IPS-15b (cell line): ENCODE measurements around the gene CHRNB1.
A peak's percentile ranks its signal among the peaks of the same experiment; 100 is the strongest.

Experiments used
- H3K27me3 ChIP-seq: one replicate; pipeline ENCODE4 v1.6.1; 2013; ENCODE audit warnings: low read length; ENCODE audit not compliant: control insufficient read depth, insufficient read depth
- H3K36me3 ChIP-seq: one replicate; pipeline ENCODE4 v1.6.1; 2013; ENCODE audit warnings: low read length; ENCODE audit not compliant: control insufficient read depth, insufficient read depth
- H3K4me1 ChIP-seq: one replicate; pipeline ENCODE4 v1.6.1; 2013; ENCODE audit warnings: mild to moderate bottlenecking, low read length; ENCODE audit not compliant: control insufficient read depth, insufficient read depth
- H3K4me3 ChIP-seq: one replicate; pipeline ENCODE4 v1.5.1; 2013; ENCODE audit warnings: low read depth, low read length
- H3K9ac ChIP-seq: one replicate; pipeline ENCODE4 v1.6.1; 2013; ENCODE audit warnings: low read depth, mild to moderate bottlenecking, low read length
- H3K9me3 ChIP-seq: one replicate; pipeline ENCODE4 v1.6.1; 2013; ENCODE audit warnings: mild to moderate bottlenecking, low read length; ENCODE audit not compliant: control insufficient read depth, insufficient read depth

The CHRNB1 gene

DNA sequence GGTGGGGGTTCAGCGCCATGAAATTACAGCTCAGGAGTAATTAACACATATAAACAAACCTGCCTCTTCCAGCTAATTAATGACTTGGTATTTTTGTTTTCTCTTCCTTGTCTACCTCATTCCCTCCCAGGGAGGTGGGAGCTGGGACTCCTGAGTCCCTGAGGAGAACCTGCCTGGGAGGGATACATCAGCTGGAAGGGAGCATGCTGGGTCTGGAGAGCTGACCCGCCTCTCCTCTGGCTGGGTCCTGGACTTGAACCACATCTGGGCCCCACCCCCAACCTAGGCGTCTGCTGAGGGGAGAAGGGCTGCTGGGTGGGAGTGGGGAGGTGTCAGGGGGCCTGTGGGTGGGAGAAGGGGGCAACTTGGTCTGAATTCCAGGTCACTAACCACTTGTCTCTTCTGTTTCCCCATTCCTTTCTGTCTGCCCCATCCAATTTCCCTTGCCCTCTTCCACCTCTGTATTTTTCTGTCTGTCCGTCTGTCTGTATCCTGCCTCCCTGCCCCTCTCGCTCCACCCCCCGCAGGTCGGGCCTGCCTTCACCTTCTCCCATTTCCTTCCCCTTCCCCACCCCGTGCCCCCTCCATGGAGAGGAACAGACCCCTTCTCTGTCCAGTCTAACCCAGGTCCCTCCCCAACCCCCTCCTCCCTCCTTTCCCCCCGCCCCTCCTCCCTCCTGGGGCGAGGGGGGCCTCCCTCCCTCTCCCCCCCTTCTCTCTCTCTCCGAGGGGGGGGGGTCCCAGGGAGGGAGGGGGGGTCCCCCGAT, 37.2 kb upstream of the CHRNB1 start, which contains the start of gene NLGN2:
NLGN2 (plus strand) TSS at position 361 of the 767 bp plus-strand sequence. CDS start 411 bp downstream, outside the sequence.
- Histone ChIP-seq H3K9ac (no peak within 1 kb of the TSS), H3K4me3 (peak within 1 kb of the TSS; percentile 50)

DNA sequence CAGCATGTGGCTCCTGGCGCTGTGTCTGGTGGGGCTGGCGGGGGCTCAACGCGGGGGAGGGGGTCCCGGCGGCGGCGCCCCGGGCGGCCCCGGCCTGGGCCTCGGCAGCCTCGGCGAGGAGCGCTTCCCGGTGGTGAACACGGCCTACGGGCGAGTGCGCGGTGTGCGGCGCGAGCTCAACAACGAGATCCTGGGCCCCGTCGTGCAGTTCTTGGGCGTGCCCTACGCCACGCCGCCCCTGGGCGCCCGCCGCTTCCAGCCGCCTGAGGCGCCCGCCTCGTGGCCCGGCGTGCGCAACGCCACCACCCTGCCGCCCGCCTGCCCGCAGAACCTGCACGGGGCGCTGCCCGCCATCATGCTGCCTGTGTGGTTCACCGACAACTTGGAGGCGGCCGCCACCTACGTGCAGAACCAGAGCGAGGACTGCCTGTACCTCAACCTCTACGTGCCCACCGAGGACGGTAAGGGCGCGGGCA, 36.6 kb upstream of the CHRNB1 start:
- Histone ChIP-seq H3K4me3 (peak overlapping the region; percentile 50), H3K9ac (no peak overlapping the region), H3K27me3 (peaks cover 7% of the 10 kb centered on the region), H3K9me3 (no peaks in the 10 kb centered on the region), H3K36me3 (peaks cover 23% of the 10 kb centered on the region), H3K4me1 (peaks cover 11% of the 10 kb centered on the region)

More for the DNA sequence above, 37.2 kb upstream of the CHRNB1 start, which contains the start of gene NLGN2:
- Histone ChIP-seq H3K9me3 (no peaks in the 10 kb centered on the region), H3K4me1 (peaks cover 11% of the 10 kb centered on the region), H3K36me3 (peaks cover 23% of the 10 kb centered on the region), H3K27me3 (peaks cover 7% of the 10 kb centered on the region)

DNA sequence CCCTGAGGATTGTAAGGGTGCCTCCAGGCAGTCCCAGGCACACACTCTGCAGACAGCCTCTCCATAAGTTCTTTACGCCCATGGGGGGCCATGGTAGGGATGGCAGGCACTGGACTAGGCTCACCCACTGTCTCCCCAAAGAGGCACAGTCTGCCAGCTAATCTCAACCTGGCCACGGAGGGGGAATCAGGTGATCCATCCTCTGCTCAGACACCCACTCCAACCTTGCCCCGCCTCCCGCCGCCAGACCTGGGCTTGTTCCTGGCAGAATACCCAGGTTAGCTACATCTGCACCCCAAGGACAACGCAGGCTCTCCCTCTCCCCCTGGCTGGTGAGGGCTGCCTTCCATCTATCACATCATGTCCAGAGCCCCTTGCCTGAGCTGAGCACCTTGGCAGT, 36.0 kb upstream of the CHRNB1 start:
- Histone ChIP-seq H3K27me3 (peaks cover 7% of the 10 kb centered on the region), H3K9me3 (no peaks in the 10 kb centered on the region), H3K9ac (no peak overlapping the region), H3K4me3 (peak overlapping the region; percentile 50), H3K4me1 (peaks cover 11% of the 10 kb centered on the region), H3K36me3 (peaks cover 23% of the 10 kb centered on the region)

DNA sequence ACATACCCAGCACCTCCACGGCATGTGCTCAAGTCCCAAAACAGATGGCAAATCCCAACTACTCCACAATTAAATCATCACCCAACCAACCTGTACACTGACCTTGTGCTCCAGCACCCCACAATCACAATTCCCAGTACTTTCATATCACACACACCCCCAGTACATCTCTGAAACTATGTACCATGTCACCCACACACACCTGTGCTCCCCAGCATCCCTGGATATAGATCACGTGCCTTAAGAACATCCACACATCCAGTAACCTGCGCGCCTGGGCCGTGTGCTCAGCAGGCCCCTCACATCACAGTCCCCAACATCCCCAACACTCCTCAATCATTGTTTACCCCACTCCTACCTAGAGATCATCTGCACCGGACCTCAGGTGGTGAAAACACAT, 35.1 kb upstream of the CHRNB1 start:
- Histone ChIP-seq H3K9me3 (no peaks in the 10 kb centered on the region), H3K4me3 (no peak overlapping the region), H3K9ac (no peak overlapping the region), H3K36me3 (peaks cover 28% of the 10 kb centered on the region), H3K27me3 (peaks cover 7% of the 10 kb centered on the region), H3K4me1 (peaks cover 11% of the 10 kb centered on the region)

DNA sequence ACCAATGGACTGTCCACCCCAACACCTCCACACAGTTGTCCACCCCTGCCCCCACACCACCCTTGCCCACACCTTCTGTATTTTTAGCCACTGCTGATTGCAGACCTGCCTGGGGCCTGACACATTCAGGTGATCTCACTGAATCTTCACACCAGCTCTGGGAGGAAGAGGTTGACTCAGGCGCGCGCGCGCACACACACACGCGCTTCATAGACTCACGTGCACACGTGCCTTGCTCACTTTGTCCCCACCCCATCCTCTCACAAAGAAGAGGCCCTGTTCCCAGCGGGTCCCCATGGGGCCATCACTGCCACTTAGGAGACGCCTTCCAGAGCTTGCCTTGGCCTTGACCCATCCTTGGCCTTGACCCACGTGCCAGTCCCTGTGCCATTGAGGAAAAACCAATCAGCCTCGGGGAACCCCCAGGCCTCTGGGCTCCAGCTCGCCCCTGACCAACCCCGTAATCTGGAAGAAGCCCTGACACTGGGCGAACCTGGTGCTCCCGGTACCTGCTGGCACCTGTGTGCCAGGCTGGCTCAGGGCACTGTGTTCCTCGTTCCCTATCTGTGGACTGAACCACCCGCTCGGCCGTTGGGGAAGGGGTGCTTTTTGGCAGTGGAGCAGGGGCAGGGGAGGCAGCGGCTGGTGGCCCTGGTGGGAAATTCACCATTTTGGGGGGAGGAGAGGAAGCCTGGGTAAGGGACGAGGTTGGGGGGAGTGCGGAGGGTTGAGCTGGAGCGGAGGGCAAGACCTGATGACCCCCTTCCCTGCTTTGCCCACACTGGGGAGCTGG, 34.0 kb upstream of the CHRNB1 start:
- no peak overlapping the region for H3K4me3 ChIP-seq
- peaks cover 11% of the 10 kb centered on the region for H3K4me1 ChIP-seq
- no peaks in the 10 kb centered on the region for H3K9me3 ChIP-seq
- H3K9ac ChIP-seq, result no peak overlapping the region
- peaks cover 7% of the 10 kb centered on the region for H3K27me3 ChIP-seq
- peaks cover 36% of the 10 kb centered on the region for H3K36me3 ChIP-seq

DNA sequence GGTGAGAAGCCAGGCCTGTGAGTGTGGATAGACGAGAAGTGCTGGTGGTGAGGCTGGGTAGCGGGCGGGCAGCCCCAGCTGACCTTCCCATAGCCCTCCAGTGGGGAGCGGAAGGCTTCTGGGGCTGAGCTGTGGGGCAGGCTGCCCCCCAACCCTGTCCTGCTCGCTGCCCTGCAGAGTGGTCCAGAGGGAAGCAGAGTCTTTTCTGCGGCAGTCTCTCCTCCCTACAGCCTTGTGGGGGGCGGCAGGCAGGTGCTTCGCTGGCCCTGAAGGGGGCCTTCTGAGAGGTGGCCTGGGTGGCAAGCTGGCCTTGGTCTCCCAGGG, 33.5 kb upstream of the CHRNB1 start:
- no peak overlapping the region for H3K4me3 ChIP-seq
- H3K9me3 ChIP-seq, result no peaks in the 10 kb centered on the region
- H3K4me1 ChIP-seq, result peaks cover 11% of the 10 kb centered on the region
- H3K36me3 ChIP-seq, result peaks cover 36% of the 10 kb centered on the region
- H3K9ac ChIP-seq, result no peak overlapping the region
- H3K27me3 ChIP-seq, result peaks cover 7% of the 10 kb centered on the region

DNA sequence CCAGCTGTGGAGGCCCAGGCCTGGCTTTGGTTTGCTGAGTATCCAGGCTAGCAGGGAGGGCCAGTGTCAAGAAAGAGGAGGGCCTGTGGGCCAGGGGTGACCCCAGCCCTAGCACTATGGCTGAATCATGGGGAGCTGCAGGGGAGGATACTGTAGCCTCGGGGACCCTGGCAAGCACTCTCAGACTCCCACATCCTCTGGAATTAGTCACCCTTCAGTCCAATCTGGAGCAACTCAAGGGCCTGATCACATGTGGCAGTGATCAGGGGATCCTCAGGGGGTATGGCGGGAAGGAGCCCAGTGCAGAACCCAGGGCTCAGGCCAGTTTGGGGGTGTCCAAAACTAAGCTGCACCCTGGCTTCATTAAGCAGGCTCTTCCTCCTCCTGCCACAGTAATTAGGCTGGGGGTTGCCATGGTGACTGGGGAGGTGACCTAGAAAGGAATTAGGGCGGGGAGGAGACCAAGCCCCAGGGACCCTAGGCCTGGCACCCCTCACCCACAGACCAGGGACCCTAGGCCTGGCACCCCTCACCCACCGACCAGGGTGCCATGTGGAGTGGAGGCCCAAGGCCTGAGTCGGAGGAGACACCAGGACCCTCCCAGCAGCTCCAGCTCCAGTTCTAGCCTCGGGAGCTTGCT, 31.4 kb upstream of the CHRNB1 start:
- Histone ChIP-seq H3K4me3 (no peak overlapping the region), H3K27me3 (peaks cover 5% of the 10 kb centered on the region), H3K36me3 (peaks cover 46% of the 10 kb centered on the region), H3K9ac (no peak overlapping the region), H3K9me3 (no peaks in the 10 kb centered on the region), H3K4me1 (peaks cover 7% of the 10 kb centered on the region)

DNA sequence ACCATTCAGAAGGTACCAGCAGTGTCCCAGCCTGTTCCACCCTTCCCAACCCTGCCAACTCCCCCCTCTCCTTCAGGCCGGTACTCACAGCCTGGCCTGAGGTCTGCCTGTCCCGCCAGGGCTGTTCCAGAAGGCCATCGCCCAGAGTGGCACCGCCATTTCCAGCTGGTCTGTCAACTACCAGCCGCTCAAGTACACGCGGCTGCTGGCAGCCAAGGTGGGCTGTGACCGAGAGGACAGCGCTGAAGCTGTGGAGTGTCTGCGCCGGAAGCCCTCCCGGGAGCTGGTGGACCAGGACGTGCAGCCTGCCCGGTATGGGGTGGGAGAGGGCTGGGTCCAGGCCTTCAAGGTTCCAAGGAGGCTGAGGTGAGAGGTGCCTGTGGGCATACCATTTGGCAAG, 30.0 kb upstream of the CHRNB1 start:
- Histone ChIP-seq H3K4me3 (no peak overlapping the region), H3K4me1 (peaks cover 4% of the 10 kb centered on the region), H3K27me3 (no peaks in the 10 kb centered on the region), H3K9ac (no peak overlapping the region), H3K9me3 (no peaks in the 10 kb centered on the region), H3K36me3 (peaks cover 38% of the 10 kb centered on the region)

DNA sequence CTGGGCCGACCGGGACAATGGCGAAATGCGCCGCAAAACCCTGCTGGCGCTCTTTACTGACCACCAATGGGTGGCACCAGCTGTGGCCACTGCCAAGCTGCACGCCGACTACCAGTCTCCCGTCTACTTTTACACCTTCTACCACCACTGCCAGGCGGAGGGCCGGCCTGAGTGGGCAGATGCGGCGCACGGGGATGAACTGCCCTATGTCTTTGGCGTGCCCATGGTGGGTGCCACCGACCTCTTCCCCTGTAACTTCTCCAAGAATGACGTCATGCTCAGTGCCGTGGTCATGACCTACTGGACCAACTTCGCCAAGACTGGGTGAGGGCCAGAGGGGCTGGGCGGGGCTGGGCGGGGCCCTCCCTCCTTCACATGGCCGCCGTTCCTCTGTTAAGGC, 29.1 kb upstream of the CHRNB1 start:
- no peak overlapping the region for H3K4me3 ChIP-seq
- H3K9ac ChIP-seq, result no peak overlapping the region
- peaks cover 4% of the 10 kb centered on the region for H3K4me1 ChIP-seq
- H3K27me3 ChIP-seq, result no peaks in the 10 kb centered on the region
- peaks cover 35% of the 10 kb centered on the region for H3K36me3 ChIP-seq
- no peaks in the 10 kb centered on the region for H3K9me3 ChIP-seq

DNA sequence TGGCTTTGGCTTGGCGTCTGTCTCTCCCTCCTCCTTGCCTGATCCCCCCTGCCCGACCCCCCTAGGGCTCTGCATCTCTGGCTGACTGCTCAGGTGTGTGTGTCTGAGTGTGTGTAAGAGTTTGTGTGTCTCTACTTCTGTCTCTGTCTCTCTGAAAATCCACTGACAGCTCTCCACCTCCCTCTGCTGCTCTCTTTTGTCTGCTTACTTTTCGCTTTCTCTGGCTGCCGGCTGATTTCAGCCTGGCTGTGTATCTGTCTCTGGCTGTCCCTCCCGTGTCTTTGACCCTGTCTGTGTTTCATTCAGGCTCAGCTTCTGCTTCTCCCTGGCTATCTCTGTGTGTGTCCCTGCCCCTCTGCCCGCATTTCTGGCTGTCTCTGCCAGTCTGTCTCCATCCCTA, 28.5 kb upstream of the CHRNB1 start:
- H3K27me3 ChIP-seq, result no peaks in the 10 kb centered on the region
- no peak overlapping the region for H3K4me3 ChIP-seq
- peaks cover 4% of the 10 kb centered on the region for H3K4me1 ChIP-seq
- peaks cover 35% of the 10 kb centered on the region for H3K36me3 ChIP-seq
- no peak overlapping the region for H3K9ac ChIP-seq
- H3K9me3 ChIP-seq, result no peaks in the 10 kb centered on the region

DNA sequence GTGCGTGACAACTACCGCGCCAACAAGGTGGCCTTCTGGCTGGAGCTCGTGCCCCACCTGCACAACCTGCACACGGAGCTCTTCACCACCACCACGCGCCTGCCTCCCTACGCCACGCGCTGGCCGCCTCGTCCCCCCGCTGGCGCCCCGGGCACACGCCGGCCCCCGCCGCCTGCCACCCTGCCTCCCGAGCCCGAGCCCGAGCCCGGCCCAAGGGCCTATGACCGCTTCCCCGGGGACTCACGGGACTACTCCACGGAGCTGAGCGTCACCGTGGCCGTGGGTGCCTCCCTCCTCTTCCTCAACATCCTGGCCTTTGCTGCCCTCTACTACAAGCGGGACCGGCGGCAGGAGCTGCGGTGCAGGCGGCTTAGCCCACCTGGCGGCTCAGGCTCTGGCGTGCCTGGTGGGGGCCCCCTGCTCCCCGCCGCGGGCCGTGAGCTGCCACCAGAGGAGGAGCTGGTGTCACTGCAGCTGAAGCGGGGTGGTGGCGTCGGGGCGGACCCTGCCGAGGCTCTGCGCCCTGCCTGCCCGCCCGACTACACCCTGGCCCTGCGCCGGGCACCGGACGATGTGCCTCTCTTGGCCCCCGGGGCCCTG, 27.7 kb upstream of the CHRNB1 start:
- Histone ChIP-seq H3K27me3 (no peaks in the 10 kb centered on the region), H3K4me3 (no peak overlapping the region), H3K9me3 (no peaks in the 10 kb centered on the region), H3K4me1 (peaks cover 4% of the 10 kb centered on the region), H3K9ac (no peak overlapping the region), H3K36me3 (peaks cover 35% of the 10 kb centered on the region)
